Dedifferentiated amniotic fluid mesenchymal stem cell (primary cell): ENCODE measurements around the gene RFX2.
A peak's percentile ranks its signal among the peaks of the same experiment; 100 is the strongest.
"Not testable (repeated sequence)": the region's sequence is repeated elsewhere in the genome, so short reads cannot be mapped to it uniquely, and the experiment has no call there.

Source experiments
- DNase-seq: peaks from one replicate; pipeline ENCODE4 v3.0.0-alpha.2; 2016; ENCODE audit errors: extremely low spot score

Gene RFX2

GRCh38 chr19:6074709-6075403, 35.4 kb downstream of the RFX2 start:
- no peak for DNase-seq

- no peak for DNase-seq
Measured at GRCh38 chr19:6073858-6074708, 36.2 kb downstream of the RFX2 start.

GRCh38 chr19:6073233-6073632, 37.1 kb downstream of the RFX2 start:
- DNase-seq = not testable (repeated sequence)

GRCh38 chr19:6071875-6072274, 38.4 kb downstream of the RFX2 start:
- DNase-seq = no peak

GRCh38 chr19:6070720-6071485, 39.4 kb downstream of the RFX2 start:
- peak; percentile 84 for DNase-seq

- DNase-seq = no peak
Measured at GRCh38 chr19:6070207-6070681, 40.1 kb downstream of the RFX2 start.

GRCh38 chr19:6069268-6069791, 41.0 kb downstream of the RFX2 start:
- DNase-seq = no peak

- no peak for DNase-seq
Measured at GRCh38 chr19:6068711-6069110, 41.6 kb downstream of the RFX2 start.

- DNase-seq = no peak
Measured at GRCh38 chr19:6067975-6068374, 42.3 kb downstream of the RFX2 start.

GRCh38 chr19:6066661-6067646, 43.3 kb downstream of the RFX2 start:
- peak; percentile 94 for DNase-seq

- DNase-seq = no peak
Measured at GRCh38 chr19:6065685-6066374, 44.5 kb downstream of the RFX2 start.

- DNase-seq = no peak
Measured at GRCh38 chr19:6064336-6065073, 45.8 kb downstream of the RFX2 start.

- DNase-seq = no peak
Measured at GRCh38 chr19:6063576-6064335, 46.5 kb downstream of the RFX2 start.

GRCh38 chr19:6062961-6063575, 47.2 kb downstream of the RFX2 start:
- no peak for DNase-seq

- no peak for DNase-seq
Measured at GRCh38 chr19:6062274-6062673, 48.0 kb downstream of the RFX2 start.

GRCh38 chr19:6061376-6062130, 48.7 kb downstream of the RFX2 start:
- no peak for DNase-seq

GRCh38 chr19:6060600-6061375, 49.5 kb downstream of the RFX2 start:
- no peak for DNase-seq
